K562 (cell line): ENCODE data around the gene GALNT9. TPM values are rescaled to one million over a fixed set of nuclear protein-coding genes. Genes with fewer than 3 reads are reported as not detected.

Experiments
- ATAC-seq: fragments of 200-7000 bp; cut with Tn5 transposase; 3 replicates; pipeline ENCODE4 v1.9.1; 2020; ENCODE audit warnings: moderate library complexity
- BruUV-seq: library from RNA; stranded (reverse); fragments of 400-500 nt; replicated peaks from 2 replicates; lab custom pipeline; 2021; lab: Mats Ljungman, UMichigan
- CTCF ChIA-PET: fragments of 300-600 bp; formaldehyde crosslinking; extraction: SDS; loops from one replicate; lab custom pipeline; 2021; ENCODE audit warnings: low intra/inter-chr PET ratio; lab: Yijun Ruan, JAX
- POLR2A ChIA-PET: fragments of 300-600, 350-650 bp; sonication (Branson Sonifier 250); formaldehyde crosslinking; extraction: SDS; loops from one replicate; lab custom pipeline; 2021; ENCODE audit warnings: antibody characterized with exemption, inconsistent platforms; lab: Yijun Ruan, JAX
- DNase-seq, 4 experiments: peaks; one replicate each; pipeline versions ENCODE4 v3.0.0 to v3.0.0-alpha.2; 2011 to 2018; ENCODE audit warnings: low spot score in 3 of 4, mixed read lengths in 3 of 4; ENCODE audit errors: extremely low read depth in 1 of 4
- FAIRE-seq: peaks from 2 replicates; lab custom pipeline; 2011; peaks lifted over from hg19 to GRCh38; lab: Jason Lieb, UNC
- H2AFZ ChIP-seq: 2 replicates; pipeline ENCODE4 v1.6.0; 2011; ENCODE audit warnings: low read depth, low read length, control low read depth, inconsistent platforms
- H3K27ac ChIP-seq: fragments of 200-600 bp; 3 replicates; pipeline ENCODE4 v1.8.0; 2011; ENCODE audit warnings: low read depth, mild to moderate bottlenecking, control low read depth, inconsistent platforms, low read length, moderate library complexity, mixed read lengths; ENCODE audit errors: extremely low read depth
- H3K27me3 ChIP-seq, 2 experiments: fragments of 300-600 bp in 1 of 2; 2 replicates in 1 of 2; 3 replicates in 1 of 2; pipeline versions ENCODE4 v1.6.0 to v1.8.0; 2011; ENCODE audit warnings: inconsistent platforms in 2 of 2, low read length in 2 of 2, mild to moderate bottlenecking in 1 of 2, mixed read lengths in 1 of 2, moderate library complexity in 1 of 2; ENCODE audit not compliant: control insufficient read depth in 2 of 2, insufficient read depth in 2 of 2
- H3K36me3 ChIP-seq: fragments of 300-600 bp; 3 replicates; pipeline ENCODE4 v1.8.0; 2011; ENCODE audit warnings: mild to moderate bottlenecking, low read length, inconsistent platforms; ENCODE audit not compliant: control insufficient read depth, insufficient read depth
- H3K4me1 ChIP-seq, 2 experiments: fragments of 200-600 bp in 1 of 2; replicated peaks in 1 of 2; 2 replicates in 1 of 2; 3 replicates in 1 of 2; pipeline versions ENCODE4 v1.5.1 to v1.8.0; 2011; ENCODE audit warnings: inconsistent platforms in 2 of 2, low read length in 2 of 2, mild to moderate bottlenecking in 1 of 2, mixed read lengths in 1 of 2, moderate library complexity in 1 of 2; ENCODE audit not compliant: control insufficient read depth in 2 of 2, insufficient read depth in 2 of 2
- H3K4me2 ChIP-seq: 2 replicates; pipeline ENCODE4 v1.6.1; 2011; ENCODE audit warnings: low read length, control low read depth, inconsistent platforms, mixed read lengths; ENCODE audit not compliant: insufficient read depth
- H3K4me3 ChIP-seq: fragments of 200-600 bp; sonication (generic), shearing (Covaris generic); 2 replicates; pipeline ENCODE4 v1.5.1; 2016; ENCODE audit warnings: control low read depth, inconsistent platforms
- H3K79me2 ChIP-seq: fragments of 200-600 bp; 3 replicates; pipeline ENCODE4 v1.8.0; 2011; ENCODE audit warnings: low read length, inconsistent platforms; ENCODE audit not compliant: control insufficient read depth, insufficient read depth
- H3K9ac ChIP-seq, 2 experiments: 2 replicates each; pipeline versions ENCODE4 v1.6.0 to v1.6.1; 2011; ENCODE audit warnings: low read depth in 2 of 2, low read length in 2 of 2, control low read depth in 1 of 2, inconsistent platforms in 1 of 2, mild to moderate bottlenecking in 1 of 2, mixed read lengths in 1 of 2; ENCODE audit not compliant: insufficient read depth in 1 of 2
- H3K9me1 ChIP-seq: one replicate; pipeline ENCODE4 v1.6.0; 2011; ENCODE audit warnings: inconsistent platforms, mild to moderate bottlenecking, low read length, moderate library complexity; ENCODE audit not compliant: control insufficient read depth, insufficient read depth
- H3K9me3 ChIP-seq: replicated peaks from 2 replicates; pipeline ENCODE4 v1.5.1; 2011; ENCODE audit warnings: low read depth, low read length, inconsistent platforms; ENCODE audit not compliant: control insufficient read depth, insufficient read depth
- H4K20me1 ChIP-seq: replicated peaks from 2 replicates; pipeline ENCODE4 v1.6.1; 2011; ENCODE audit warnings: low read length, inconsistent platforms, mixed read lengths; ENCODE audit not compliant: control insufficient read depth, insufficient read depth
- FOXJ2 ChIP-seq: fragments of 200-800 bp; sonication (Bioruptor generic); IDR thresholded peaks from 2 replicates; pipeline ENCODE4 v1.6.1; 2016; ENCODE audit warnings: missing genetic modification characterization, missing compliant biosample characterization
- HEY1 ChIP-seq: fragments of 250-450 bp; sonication (Bioruptor Pico); IDR thresholded peaks from 2 replicates; pipeline ENCODE4 v1.5.0; 2020; ENCODE audit warnings: mild to moderate bottlenecking, moderate library complexity, borderline replicate concordance
- MTA3 ChIP-seq: fragments of 450-650 bp; formaldehyde crosslinking; IDR thresholded peaks from 2 replicates; pipeline ENCODE4 v1.6.1; 2017; ENCODE audit warnings: mild to moderate bottlenecking, borderline replicate concordance
- MYNN ChIP-seq, 2 experiments: sonication (generic); formaldehyde crosslinking in 1 of 2; IDR thresholded peaks; 2 replicates each; pipeline versions ENCODE4 v1.5.0 to v1.6.1; 2016 to 2020; ENCODE audit warnings: antibody characterized with exemption in 1 of 2, missing genetic modification reagents in 1 of 2
- NCOR1 ChIP-seq: fragments of 450-650 bp; IDR thresholded peaks from 2 replicates; pipeline ENCODE4 v1.6.1; 2016; ENCODE audit warnings: mild to moderate bottlenecking, moderate library complexity
- NFYB ChIP-seq: IDR thresholded peaks from 2 replicates; pipeline ENCODE4 v1.6.1; 2011; ENCODE audit warnings: mild to moderate bottlenecking, moderate library complexity; ENCODE audit not compliant: insufficient read length; ENCODE audit errors: extremely low read depth
- POLR2A ChIP-seq: fragments of 450-650 bp; conservative IDR thresholded peaks from 2 replicates; pipeline ENCODE4 v1.6.1; 2016
- SIX5 ChIP-seq, 2 experiments: IDR thresholded peaks; 2 replicates each; pipeline ENCODE4 v1.6.1; 2011; ENCODE audit warnings: low read length in 2 of 2, borderline replicate concordance in 1 of 2, low read depth in 1 of 2, mild to moderate bottlenecking in 1 of 2, moderate library complexity in 1 of 2; ENCODE audit not compliant: insufficient read depth in 1 of 2
- SMC3 ChIP-seq: conservative IDR thresholded peaks from 2 replicates; pipeline ENCODE4 v1.6.1; 2011; ENCODE audit warnings: low read depth, low read length, improper control_type of control experiment; ENCODE audit not compliant: insufficient read depth
- YY1 ChIP-seq, 3 experiments: IDR thresholded peaks; 2 replicates each; pipeline ENCODE4 v1.6.1; 2011; ENCODE audit warnings: low read length in 2 of 3, mild to moderate bottlenecking in 2 of 3, moderate library complexity in 2 of 3, borderline replicate concordance in 1 of 3, control low read depth in 1 of 3, low read depth in 1 of 3; ENCODE audit not compliant: insufficient read depth in 3 of 3, insufficient replicate concordance in 2 of 3, control insufficient read depth in 1 of 3, insufficient read length in 1 of 3; ENCODE audit errors: extremely low read depth in 1 of 3
- ZFP30 ChIP-seq: fragments of 250-450 bp; sonication (Bioruptor Pico); IDR thresholded peaks from 2 replicates; pipeline ENCODE4 v1.8.0; 2022; ENCODE audit warnings: moderate library complexity, mild to moderate bottlenecking, inconsistent platforms, borderline replicate concordance
- ZNF445 ChIP-seq: fragments of 250-450 bp; sonication (Bioruptor Pico); IDR thresholded peaks from 2 replicates; pipeline ENCODE4 v1.4.0; 2020; ENCODE audit warnings: low read depth, mild to moderate bottlenecking, moderate library complexity
- ZNF586 ChIP-seq: fragments of 450-650 bp; formaldehyde crosslinking; conservative IDR thresholded peaks from 2 replicates; pipeline ENCODE4 v1.4.0; 2020; ENCODE audit warnings: mild to moderate bottlenecking, moderate library complexity
- WGBS: fragments of 100-300 bp; shearing (Covaris generic); methylation state at CpG from one replicate; pipeline ENCODE4 v1.1.6; 2016; ENCODE audit warnings: low coverage, mixed read lengths; ENCODE audit not compliant: insufficient coverage; ENCODE audit errors: missing lambda C conversion rate; 5-methylcytosine and 5-hydroxymethylcytosine counted together
- in situ Hi-C: fragments of 300-500 bp; cut with MboI; formaldehyde crosslinking; loops from 4 replicates; pipeline ENCODE4 v1.15.0; 2018; ENCODE audit warnings: inconsistent platforms, mixed read lengths
- intact Hi-C: fragments of 100-400 bp; cut with micrococcal nuclease; formaldehyde crosslinking; loops from 2 replicates; pipeline ENCODE4 v1.14.2; 2022
- polyA plus RNA-seq, 8 experiments: library from polyadenylated mRNA; depleted of rRNA in 4 of 8; stranded (reverse) in 5 of 8; unstranded in 3 of 8; fragments of >200 nt; fragmentation: Nextera tagmentation in 2 of 8; fragmentation: Illumina TruSeq in 1 of 8; extraction: Ambion mirVana in 2 of 8; extraction: Trizol in 1 of 8; gene quantifications; 2 replicates each; pipeline versions ENCODE4 v1.2.1 to v1.2.3, GENCODE V29; 2011 to 2014; ENCODE audit warnings: inconsistent platforms in 1 of 8, missing spikeins in 1 of 8
- total RNA-seq, 7 experiments: library from RNA; depleted of rRNA in 6 of 7; stranded (reverse); fragments of >200 nt in 6 of 7; fragmentation: Illumina TruSeq in 2 of 7; extraction: Trizol in 2 of 7; gene quantifications; 2 replicates each; pipeline versions ENCODE4 v1.2.1 to v1.2.3, GENCODE V29; 2011 to 2021; ENCODE audit warnings: low replicate concordance in 1 of 7

The GALNT9 gene
- total and polyA plus RNA-seq, 9 of the 15 experiments (the other 6 are each of a cell fraction or from before 2014, with no cell fraction given), result not detected

- Histone ChIP-seq H3K27me3 (peaks cover 10 to 45% of the 10 kb centered on the region in 2 experiments), H4K20me1 (no peaks in the 10 kb centered on the region), H3K9ac (no peak overlapping the region), H3K27ac (no peak overlapping the region), H3K79me2 (no peaks in the 10 kb centered on the region), H3K4me3 (no peak overlapping the region), H3K36me3 (no peaks in the 10 kb centered on the region), H3K9me1 (no peaks in the 10 kb centered on the region), H3K4me2 (no peak overlapping the region), H3K4me1 (peaks cover 0 to 3% of the 10 kb centered on the region in 2 experiments; a peak in 1 of 5 replicates), H3K9me3 (no peaks in the 10 kb centered on the region), H2AFZ (no peak overlapping the region)
- ATAC-seq, result no peak
- 11% methylated on average over 30 of the region's 52 CpGs for WGBS
- POLR2A ChIA-PET, result interaction anchor here (1.2 kb wide), 1 partner anchor 20 kb away, joined by 3 read pairs; no protein-coding TSS in a partner anchor
- DNase-seq, result no peak
- TF ChIP-seq ZNF445 (CRISPR knock-in tag) (no peak), SMC3 (no peak), NCOR1 (no peak)
- in situ Hi-C loops, result no loop called here
- no TSS peak for BruUV-seq
- intact Hi-C loops, result no loop called here
- no peak for FAIRE-seq
- CTCF ChIA-PET, result no interaction called here
Measured at GRCh38 chr12:132360906-132361777, 31.8 kb upstream of the GALNT9 start.

GRCh38 chr12:132360410-132360809, 31.0 kb upstream of the GALNT9 start:
- Histone ChIP-seq H3K36me3 (no peaks in the 10 kb centered on the region), H3K9me3 (no peaks in the 10 kb centered on the region), H3K27ac (no peak overlapping the region), H3K4me3 (no peak overlapping the region), H2AFZ (no peak overlapping the region), H3K27me3 (peaks cover 16 to 52% of the 10 kb centered on the region in 2 experiments), H3K4me1 (peaks cover 0 to 3% of the 10 kb centered on the region in 2 experiments; a peak in 1 of 5 replicates), H3K4me2 (no peak overlapping the region), H3K9me1 (no peaks in the 10 kb centered on the region), H4K20me1 (no peaks in the 10 kb centered on the region), H3K9ac (no peak overlapping the region), H3K79me2 (no peaks in the 10 kb centered on the region)
- no peak for ATAC-seq
- intact Hi-C loops (no loop called here), in situ Hi-C loops (no loop called here)
- TF ChIP-seq FOXJ2 (tag) (no peak), POLR2A (no peak), ZNF586 (no peak), HEY1 (no peak), MYNN (IDR thresholded peaks at IDR 0.05) (no peak), MYNN (CRISPR knock-in tag; IDR thresholded peaks at IDR 0.05) (no peak), SIX5 (IDR thresholded peaks at IDR 0.05; ENCODE audit: borderline replicate concordance in 1 of 2, insufficient read depth in 1 of 2, low read depth in 1 of 2, low read length in 2 of 2) (no peak), NFYB (no peak), YY1 (IDR thresholded peaks at IDR 0.05; ENCODE audit: borderline replicate concordance in 1 of 3, control insufficient read depth in 1 of 3, extremely low read depth in 1 of 3, insufficient read depth in 3 of 3, insufficient read length in 1 of 3, insufficient replicate concordance in 2 of 3, low read depth in 1 of 3, low read length in 2 of 3) (no peak), ZFP30 (CRISPR knock-in tag) (no peak), MTA3 (no peak)
- ChIA-PET POLR2A (no interaction called here), CTCF (interaction anchor here (1.0 kb wide), 1 partner anchor 13 kb away, joined by 6 read pairs; no protein-coding TSS in a partner anchor)
- WGBS, result 8% methylated on average over 7 of the region's 7 CpGs
- no peak for DNase-seq
- no peak for FAIRE-seq
- BruUV-seq, result no TSS peak
